ENCODE measurements around the gene GSS.

GSS gene

DNA sequence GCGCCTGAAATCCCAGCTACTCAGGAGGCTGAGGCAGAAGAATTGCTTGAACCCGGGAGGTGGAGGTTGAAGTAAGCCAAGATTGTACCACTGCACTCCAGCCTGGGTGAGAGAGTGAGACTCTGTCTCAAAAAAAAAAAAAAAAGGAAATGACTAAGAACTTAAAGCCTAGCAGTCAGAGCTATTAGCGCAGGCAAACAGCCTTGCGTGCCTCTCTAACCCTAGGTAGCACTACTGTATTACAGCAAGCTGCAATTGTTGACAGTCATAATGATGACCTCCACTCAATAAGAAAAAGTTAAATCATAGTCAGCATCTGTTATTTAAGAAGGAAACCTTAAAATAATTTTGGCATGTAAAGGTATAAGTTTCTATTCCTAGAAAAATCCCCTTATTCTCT is 14.4 kb downstream of the GSS start:
- TF ChIP-seq, protein P1, sequence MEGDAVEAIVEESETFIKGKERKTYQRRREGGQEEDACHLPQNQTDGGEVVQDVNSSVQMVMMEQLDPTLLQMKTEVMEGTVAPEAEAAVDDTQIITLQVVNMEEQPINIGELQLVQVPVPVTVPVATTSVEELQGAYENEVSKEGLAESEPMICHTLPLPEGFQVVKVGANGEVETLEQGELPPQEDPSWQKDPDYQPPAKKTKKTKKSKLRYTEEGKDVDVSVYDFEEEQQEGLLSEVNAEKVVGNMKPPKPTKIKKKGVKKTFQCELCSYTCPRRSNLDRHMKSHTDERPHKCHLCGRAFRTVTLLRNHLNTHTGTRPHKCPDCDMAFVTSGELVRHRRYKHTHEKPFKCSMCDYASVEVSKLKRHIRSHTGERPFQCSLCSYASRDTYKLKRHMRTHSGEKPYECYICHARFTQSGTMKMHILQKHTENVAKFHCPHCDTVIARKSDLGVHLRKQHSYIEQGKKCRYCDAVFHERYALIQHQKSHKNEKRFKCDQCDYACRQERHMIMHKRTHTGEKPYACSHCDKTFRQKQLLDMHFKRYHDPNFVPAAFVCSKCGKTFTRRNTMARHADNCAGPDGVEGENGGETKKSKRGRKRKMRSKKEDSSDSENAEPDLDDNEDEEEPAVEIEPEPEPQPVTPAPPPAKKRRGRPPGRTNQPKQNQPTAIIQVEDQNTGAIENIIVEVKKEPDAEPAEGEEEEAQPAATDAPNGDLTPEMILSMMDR (IDR thresholded peaks at IDR 0.05; ENCODE audit: low read depth, low read length) = no peak
- in situ Hi-C loops (cut with HindIII; ENCODE audit: low sequenced_read_pairs) = no loop called here

DNA sequence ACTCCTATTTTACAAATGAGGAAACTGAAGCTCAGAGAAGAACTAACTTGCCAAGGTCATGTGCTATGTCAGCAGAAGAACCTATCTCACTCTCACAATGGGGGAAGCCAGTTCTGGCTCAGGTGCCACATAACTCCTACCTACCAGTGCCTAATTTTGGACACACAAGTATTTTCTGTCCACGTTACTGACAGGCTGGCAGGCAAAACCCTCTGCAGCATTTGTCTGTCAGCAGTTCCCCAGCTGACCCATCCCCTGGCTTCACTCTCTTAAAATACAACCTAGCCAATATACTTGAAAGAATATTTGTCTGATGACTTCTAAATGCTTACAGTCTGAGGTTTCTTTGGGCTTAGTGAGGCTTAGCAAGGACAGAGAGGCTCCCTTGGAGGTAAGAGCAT is 15.5 kb downstream of the GSS start:
- no peak overlapping the region for H3K4me3 ChIP-seq (ENCODE audit: low read depth, low read length)
- DNase-seq (ENCODE audit: low read depth, low spot score) = no peak
- TF ChIP-seq, protein P1 (IDR thresholded peaks at IDR 0.05; ENCODE audit: low read depth, low read length) = no peak

More for the DNA sequence above, 14.4 kb downstream of the GSS start:
- H3K4me3 ChIP-seq (ENCODE audit: low read depth, low read length) = no peak overlapping the region
- DNase-seq (ENCODE audit: low read depth, low spot score) = no peak

DNA sequence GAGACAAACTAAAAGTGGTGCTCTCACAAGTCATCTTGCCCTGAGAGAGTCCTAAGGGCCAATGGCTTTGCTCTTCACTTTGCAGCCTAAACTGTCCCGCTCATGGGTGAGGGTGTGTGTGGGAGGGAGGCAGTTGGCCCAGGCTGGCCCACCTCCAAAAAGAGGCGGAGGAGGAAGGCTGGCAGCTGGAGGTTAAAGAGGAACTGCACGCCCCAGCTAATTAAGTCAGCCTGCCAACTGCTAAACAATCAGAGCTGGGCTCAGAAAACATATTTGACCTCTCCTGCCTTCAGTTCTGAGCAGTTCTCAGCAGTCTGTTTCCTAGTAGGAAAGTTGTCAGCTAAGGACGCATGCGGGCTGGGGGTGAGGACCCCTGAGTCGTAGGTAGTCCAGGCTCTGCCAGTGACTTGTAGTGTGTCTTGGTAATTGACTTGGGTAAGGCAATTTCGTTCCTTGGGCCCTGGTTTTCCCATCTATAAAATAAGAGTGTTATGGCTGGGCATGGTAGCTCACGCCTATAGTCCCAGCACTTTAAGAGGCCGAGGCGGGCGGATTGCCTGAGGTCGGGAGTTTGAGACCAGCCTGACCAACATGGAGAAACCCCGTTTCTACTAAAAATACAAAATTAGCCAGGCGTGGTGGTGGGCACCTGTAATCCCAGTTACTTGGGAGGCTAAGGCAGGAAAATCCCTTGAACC is 17.0 kb downstream of the GSS start:
- in situ Hi-C loops (cut with HindIII; ENCODE audit: low sequenced_read_pairs) = no loop called here
- TF ChIP-seq, protein P1 (IDR thresholded peaks at IDR 0.05; ENCODE audit: low read depth, low read length) = no peak
- no peak overlapping the region for H3K4me3 ChIP-seq (ENCODE audit: low read depth, low read length)
- no peak for DNase-seq (ENCODE audit: low read depth, low spot score)

More for the DNA sequence above, 15.5 kb downstream of the GSS start:
- in situ Hi-C loops (cut with HindIII; ENCODE audit: low sequenced_read_pairs) = no loop called here

DNA sequence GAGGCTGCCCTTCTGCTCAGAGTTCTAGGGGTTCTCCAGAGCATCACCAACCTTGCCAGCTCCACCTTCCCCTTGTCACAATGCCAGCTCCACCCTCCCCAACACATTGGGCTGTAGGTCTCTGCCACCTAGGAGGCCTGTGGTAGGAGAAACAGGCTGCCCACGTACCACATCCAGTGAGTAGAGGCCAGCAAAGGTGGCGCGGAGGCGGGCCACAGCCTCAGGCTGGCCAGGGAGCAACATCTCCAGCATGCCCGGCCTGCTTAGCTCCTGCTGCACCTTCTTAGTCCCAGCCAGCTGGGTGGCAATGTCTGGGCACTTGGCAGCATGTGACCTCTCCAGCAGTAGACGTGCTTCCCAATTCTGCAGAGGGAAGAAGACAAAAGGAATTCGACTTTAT is 23.8 kb downstream of the GSS start:
- in situ Hi-C loops (cut with HindIII; ENCODE audit: low sequenced_read_pairs) = no loop called here
- TF ChIP-seq, protein P1 (IDR thresholded peaks at IDR 0.05; ENCODE audit: low read depth, low read length) = no peak
- DNase-seq (ENCODE audit: low read depth, low spot score) = no peak
- no peak overlapping the region for H3K4me3 ChIP-seq (ENCODE audit: low read depth, low read length)

DNA sequence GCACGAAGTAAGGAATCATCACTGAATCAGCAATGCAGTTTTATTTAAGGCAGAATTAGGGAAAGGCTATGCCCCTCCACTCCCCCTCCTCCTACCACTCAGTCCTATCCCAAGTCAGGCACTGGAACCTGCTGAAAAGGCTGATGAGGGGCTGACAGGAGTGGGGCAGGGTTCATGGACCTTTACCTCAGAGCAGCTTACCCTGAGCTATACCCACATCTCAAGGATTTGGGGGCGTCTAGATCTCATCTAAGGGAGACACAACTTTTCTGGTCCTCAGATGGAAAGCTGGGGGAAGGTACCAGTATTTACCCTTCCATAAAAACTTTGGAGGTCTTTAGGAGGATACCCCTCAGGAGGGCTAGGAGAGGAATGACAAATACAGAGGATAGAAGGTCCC is 27.2 kb downstream of the GSS start:
- no peak for DNase-seq (ENCODE audit: low read depth, low spot score)
- no peak overlapping the region for H3K4me3 ChIP-seq (ENCODE audit: low read depth, low read length)
- in situ Hi-C loops (cut with HindIII; ENCODE audit: low sequenced_read_pairs) = no loop called here
- TF ChIP-seq, protein P1 (IDR thresholded peaks at IDR 0.05; ENCODE audit: low read depth, low read length) = no peak

DNA sequence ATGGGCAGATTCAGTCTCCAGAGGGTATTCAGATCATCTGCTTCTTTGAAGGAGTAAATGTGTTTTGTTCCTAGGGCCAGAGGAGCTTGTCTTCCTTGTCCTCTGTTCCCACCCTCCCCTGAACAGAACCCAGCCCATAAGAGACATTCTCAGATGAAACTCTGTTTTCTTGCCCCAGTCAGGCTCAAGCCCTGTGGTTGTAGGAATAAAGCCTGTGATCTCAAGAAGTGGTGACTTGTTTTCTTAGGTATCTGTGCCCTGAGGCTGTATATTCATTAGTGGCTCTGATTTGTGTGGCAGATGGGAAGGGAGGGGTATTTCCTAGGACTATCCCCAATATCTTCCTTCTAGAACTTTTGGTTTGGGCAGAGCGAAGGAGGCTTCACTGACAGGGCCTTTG is 27.9 kb downstream of the GSS start:
- no peak for DNase-seq (ENCODE audit: low read depth, low spot score)
- H3K4me3 ChIP-seq (ENCODE audit: low read depth, low read length) = no peak overlapping the region
- TF ChIP-seq, protein P1 (IDR thresholded peaks at IDR 0.05; ENCODE audit: low read depth, low read length) = no peak
- in situ Hi-C loops (cut with HindIII; ENCODE audit: low sequenced_read_pairs) = no loop called here

Measured in astrocyte of the spinal cord (primary cell).